ENCODE data around the gene HKDC1.

The HKDC1 gene

DNA sequence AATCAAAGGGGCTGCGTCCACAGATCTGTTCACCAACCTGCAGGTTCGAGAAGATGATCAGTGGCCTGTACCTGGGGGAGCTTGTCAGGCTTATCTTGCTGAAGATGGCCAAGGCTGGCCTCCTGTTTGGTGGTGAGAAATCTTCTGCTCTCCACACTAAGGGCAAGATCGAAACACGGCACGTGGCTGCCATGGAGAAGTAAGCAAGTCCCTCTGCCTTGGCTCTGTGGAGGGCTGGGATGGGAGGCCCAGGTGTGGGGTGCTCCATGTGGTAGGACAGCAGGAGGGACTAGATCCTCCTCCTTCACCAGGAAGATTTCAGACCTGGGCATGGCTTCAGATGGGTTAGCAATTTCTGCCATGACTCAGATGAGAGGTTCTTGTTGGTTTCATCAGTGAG, 25.9 kb downstream of the HKDC1 start:
- DNase-seq (ENCODE audit: low read depth in 1 of 2, low spot score in 1 of 2), result no peak
- Histone ChIP-seq H3K27me3 (ENCODE audit: insufficient read depth, poor library complexity, severe bottlenecking) (no peaks in the 10 kb centered on the region), H3K27ac (replicated peaks) (no peak overlapping the region), H3K4me3 (replicated peaks; ENCODE audit: insufficient read depth, low read length) (no peak overlapping the region)
- TF ChIP-seq, protein P1, sequence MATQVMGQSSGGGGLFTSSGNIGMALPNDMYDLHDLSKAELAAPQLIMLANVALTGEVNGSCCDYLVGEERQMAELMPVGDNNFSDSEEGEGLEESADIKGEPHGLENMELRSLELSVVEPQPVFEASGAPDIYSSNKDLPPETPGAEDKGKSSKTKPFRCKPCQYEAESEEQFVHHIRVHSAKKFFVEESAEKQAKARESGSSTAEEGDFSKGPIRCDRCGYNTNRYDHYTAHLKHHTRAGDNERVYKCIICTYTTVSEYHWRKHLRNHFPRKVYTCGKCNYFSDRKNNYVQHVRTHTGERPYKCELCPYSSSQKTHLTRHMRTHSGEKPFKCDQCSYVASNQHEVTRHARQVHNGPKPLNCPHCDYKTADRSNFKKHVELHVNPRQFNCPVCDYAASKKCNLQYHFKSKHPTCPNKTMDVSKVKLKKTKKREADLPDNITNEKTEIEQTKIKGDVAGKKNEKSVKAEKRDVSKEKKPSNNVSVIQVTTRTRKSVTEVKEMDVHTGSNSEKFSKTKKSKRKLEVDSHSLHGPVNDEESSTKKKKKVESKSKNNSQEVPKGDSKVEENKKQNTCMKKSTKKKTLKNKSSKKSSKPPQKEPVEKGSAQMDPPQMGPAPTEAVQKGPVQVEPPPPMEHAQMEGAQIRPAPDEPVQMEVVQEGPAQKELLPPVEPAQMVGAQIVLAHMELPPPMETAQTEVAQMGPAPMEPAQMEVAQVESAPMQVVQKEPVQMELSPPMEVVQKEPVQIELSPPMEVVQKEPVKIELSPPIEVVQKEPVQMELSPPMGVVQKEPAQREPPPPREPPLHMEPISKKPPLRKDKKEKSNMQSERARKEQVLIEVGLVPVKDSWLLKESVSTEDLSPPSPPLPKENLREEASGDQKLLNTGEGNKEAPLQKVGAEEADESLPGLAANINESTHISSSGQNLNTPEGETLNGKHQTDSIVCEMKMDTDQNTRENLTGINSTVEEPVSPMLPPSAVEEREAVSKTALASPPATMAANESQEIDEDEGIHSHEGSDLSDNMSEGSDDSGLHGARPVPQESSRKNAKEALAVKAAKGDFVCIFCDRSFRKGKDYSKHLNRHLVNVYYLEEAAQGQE (IDR thresholded peaks at IDR 0.05; ENCODE audit: insufficient replicate concordance, low read depth), result no peak
- no peak for TF ChIP-seq GABPA (IDR thresholded peaks at IDR 0.05; ENCODE audit: low read depth)
- TF ChIP-seq, protein P2, sequence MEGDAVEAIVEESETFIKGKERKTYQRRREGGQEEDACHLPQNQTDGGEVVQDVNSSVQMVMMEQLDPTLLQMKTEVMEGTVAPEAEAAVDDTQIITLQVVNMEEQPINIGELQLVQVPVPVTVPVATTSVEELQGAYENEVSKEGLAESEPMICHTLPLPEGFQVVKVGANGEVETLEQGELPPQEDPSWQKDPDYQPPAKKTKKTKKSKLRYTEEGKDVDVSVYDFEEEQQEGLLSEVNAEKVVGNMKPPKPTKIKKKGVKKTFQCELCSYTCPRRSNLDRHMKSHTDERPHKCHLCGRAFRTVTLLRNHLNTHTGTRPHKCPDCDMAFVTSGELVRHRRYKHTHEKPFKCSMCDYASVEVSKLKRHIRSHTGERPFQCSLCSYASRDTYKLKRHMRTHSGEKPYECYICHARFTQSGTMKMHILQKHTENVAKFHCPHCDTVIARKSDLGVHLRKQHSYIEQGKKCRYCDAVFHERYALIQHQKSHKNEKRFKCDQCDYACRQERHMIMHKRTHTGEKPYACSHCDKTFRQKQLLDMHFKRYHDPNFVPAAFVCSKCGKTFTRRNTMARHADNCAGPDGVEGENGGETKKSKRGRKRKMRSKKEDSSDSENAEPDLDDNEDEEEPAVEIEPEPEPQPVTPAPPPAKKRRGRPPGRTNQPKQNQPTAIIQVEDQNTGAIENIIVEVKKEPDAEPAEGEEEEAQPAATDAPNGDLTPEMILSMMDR (IDR thresholded peaks at IDR 0.05; ENCODE audit: insufficient read depth, low read length), result no peak
- TF ChIP-seq SPI1 (IDR thresholded peaks at IDR 0.05; ENCODE audit: borderline replicate concordance, low read depth), result no peak
- TF ChIP-seq POLR2AphosphoS5 (IDR thresholded peaks at IDR 0.05; ENCODE audit: low read depth), result no peak

DNA sequence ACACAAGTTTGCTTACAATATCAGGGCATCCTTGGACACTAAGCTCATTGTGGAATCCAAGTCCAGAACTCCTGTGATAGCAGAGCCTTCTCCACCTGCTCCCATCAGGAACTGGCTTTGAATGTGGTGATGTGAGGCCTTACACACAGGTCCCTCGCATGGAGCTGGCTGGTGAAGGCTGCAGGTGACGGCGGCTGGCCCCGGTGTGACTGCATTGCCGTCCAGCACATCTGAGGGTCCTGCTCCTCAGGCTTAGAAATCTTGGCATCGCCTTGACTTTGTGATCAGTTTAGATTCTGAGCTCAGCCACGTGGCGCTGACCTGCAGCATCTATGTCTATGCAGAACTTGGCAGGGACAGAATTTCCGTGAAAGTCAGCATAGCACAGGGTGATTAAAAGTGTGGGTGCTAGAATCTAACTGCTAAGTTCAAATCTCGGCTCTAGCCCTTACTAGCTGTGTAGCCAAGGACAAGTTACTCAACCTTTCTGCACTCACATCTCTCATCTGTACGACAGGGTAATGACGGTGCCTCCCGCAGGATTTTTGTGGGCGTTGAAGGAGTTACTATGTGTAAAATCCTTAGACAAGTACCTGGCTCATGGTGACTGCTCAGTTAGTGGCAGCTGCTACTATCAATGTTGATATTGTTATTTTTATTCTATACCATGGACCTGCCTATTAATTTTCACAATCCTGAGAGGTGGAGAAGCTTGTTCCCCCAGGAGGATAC, 26.6 kb downstream of the HKDC1 start:
- TF ChIP-seq, protein P2 (IDR thresholded peaks at IDR 0.05; ENCODE audit: insufficient read depth, low read length), result no peak
- TF ChIP-seq, protein P1 (IDR thresholded peaks at IDR 0.05; ENCODE audit: insufficient replicate concordance, low read depth), result no peak
- TF ChIP-seq GABPA (IDR thresholded peaks at IDR 0.05; ENCODE audit: low read depth) (no peak), SPI1 (IDR thresholded peaks at IDR 0.05; ENCODE audit: borderline replicate concordance, low read depth) (no peak), POLR2AphosphoS5 (IDR thresholded peaks at IDR 0.05; ENCODE audit: low read depth) (no peak)
- DNase-seq (ENCODE audit: low read depth in 1 of 2, low spot score in 1 of 2), result no peak
- no peaks in the 10 kb centered on the region for H3K27me3 ChIP-seq (ENCODE audit: insufficient read depth, poor library complexity, severe bottlenecking)
- H3K4me3 ChIP-seq (replicated peaks; ENCODE audit: insufficient read depth, low read length), result no peak overlapping the region
- H3K27ac ChIP-seq (replicated peaks), result no peak overlapping the region

DNA sequence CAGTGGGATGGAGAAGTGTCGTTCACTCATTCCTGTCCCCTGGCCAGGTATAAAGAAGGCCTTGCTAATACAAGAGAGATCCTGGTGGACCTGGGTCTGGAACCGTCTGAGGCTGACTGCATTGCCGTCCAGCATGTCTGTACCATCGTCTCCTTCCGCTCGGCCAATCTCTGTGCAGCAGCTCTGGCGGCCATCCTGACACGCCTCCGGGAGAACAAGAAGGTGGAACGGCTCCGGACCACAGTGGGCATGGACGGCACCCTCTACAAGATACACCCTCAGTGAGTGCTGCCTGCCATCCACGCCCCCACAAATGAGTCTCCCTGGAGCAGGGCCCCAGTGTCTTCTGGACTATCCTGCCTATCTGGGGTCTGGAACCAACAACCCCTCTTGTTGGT, 27.2 kb downstream of the HKDC1 start:
- no peak for TF ChIP-seq GABPA (IDR thresholded peaks at IDR 0.05; ENCODE audit: low read depth)
- no peak for TF ChIP-seq POLR2AphosphoS5 (IDR thresholded peaks at IDR 0.05; ENCODE audit: low read depth)
- TF ChIP-seq SPI1 (IDR thresholded peaks at IDR 0.05; ENCODE audit: borderline replicate concordance, low read depth), result no peak
- TF ChIP-seq, protein P2 (IDR thresholded peaks at IDR 0.05; ENCODE audit: insufficient read depth, low read length), result no peak
- TF ChIP-seq, protein P1 (IDR thresholded peaks at IDR 0.05; ENCODE audit: insufficient replicate concordance, low read depth), result no peak
- H3K27me3 ChIP-seq (ENCODE audit: insufficient read depth, poor library complexity, severe bottlenecking), result no peaks in the 10 kb centered on the region

More for the DNA sequence above, 27.2 kb downstream of the HKDC1 start:
- H3K4me3 ChIP-seq (replicated peaks; ENCODE audit: insufficient read depth, low read length), result no peak overlapping the region
- no peak overlapping the region for H3K27ac ChIP-seq (replicated peaks)
- no peak for DNase-seq (ENCODE audit: low read depth in 1 of 2, low spot score in 1 of 2)

Measured in HL-60 (cell line).